Lung (tissue), 16 donors: Measurements from ENCODE around the gene RFPL3. TPM values are rescaled to one million over a fixed set of nuclear protein-coding genes. Genes with fewer than 3 reads are reported as not detected.
"Not testable (repeated sequence)": the region's sequence is repeated elsewhere in the genome, so short reads cannot be mapped to it uniquely, and the experiment has no call there.

Experiments used
- ATAC-seq: fragments of 200-7000 bp; cut with Tn5 transposase; one replicate; pipeline ENCODE4 v1.9.1; 2020; ENCODE audit warnings: moderate number of reproducible peaks; ENCODE audit not compliant: insufficient read depth, low FRiP score
- DNase-seq, 3 donors: peaks; one replicate each; pipeline ENCODE4 v3.0.0-alpha.2; 2013 to 2017
- H3K27ac ChIP-seq, 2 donors: one replicate each; pipeline ENCODE4 v1.5.1; 2013; ENCODE audit warnings: mild to moderate bottlenecking in 2 of 2, moderate library complexity in 2 of 2, control low read depth in 1 of 2, inconsistent platforms in 1 of 2, low read depth in 1 of 2, low read length in 1 of 2
- H3K27me3 ChIP-seq, 3 donors: one replicate each; pipeline ENCODE4 v1.5.1; 2013; ENCODE audit warnings: low read length in 2 of 3; ENCODE audit not compliant: control insufficient read depth in 3 of 3, insufficient read depth in 3 of 3
- H3K36me3 ChIP-seq, 4 donors: one replicate each; pipeline ENCODE4 v1.5.1; 2013; ENCODE audit warnings: low read length in 4 of 4, mild to moderate bottlenecking in 1 of 4, moderate library complexity in 1 of 4; ENCODE audit not compliant: control insufficient read depth in 4 of 4, insufficient read depth in 4 of 4
- H3K4me1 ChIP-seq, 5 donors: one replicate each; pipeline ENCODE4 v1.5.1; 2013; ENCODE audit warnings: low read length in 5 of 5, mild to moderate bottlenecking in 2 of 5, moderate library complexity in 1 of 5; ENCODE audit not compliant: control insufficient read depth in 5 of 5, insufficient read depth in 5 of 5
- H3K4me3 ChIP-seq: one replicate; pipeline ENCODE4 v1.5.1; 2013; ENCODE audit warnings: mild to moderate bottlenecking, control low read depth, moderate library complexity
- H3K9ac ChIP-seq, 2 donors: one replicate each; pipeline ENCODE4 v1.5.1; 2013; ENCODE audit warnings: low read length in 2 of 2, control low read depth in 1 of 2; ENCODE audit not compliant: insufficient read depth in 1 of 2
- H3K9me3 ChIP-seq, 4 donors: one replicate each; pipeline ENCODE4 v1.5.1; 2013; ENCODE audit warnings: low read length in 3 of 4, mild to moderate bottlenecking in 1 of 4, moderate library complexity in 1 of 4; ENCODE audit not compliant: control insufficient read depth in 4 of 4, insufficient read depth in 3 of 4
- CTCF ChIP-seq: IDR thresholded peaks from 2 replicates; pipeline ENCODE4 v1.5.1; 2012; ENCODE audit warnings: mild to moderate bottlenecking; ENCODE audit errors: control extremely low read depth, extremely low read depth
- WGBS, 2 donors: extraction: QIAGEN DNeasy Blood & Tissue Kit; methylation state at CpG; one replicate each; pipeline ENCODE4 v1.1.7; 2013; 5-methylcytosine and 5-hydroxymethylcytosine counted together
- long read RNA-seq, 5 donors: transcript quantifications; one replicate each; lab custom pipeline, GENCODE V29; 2026
- polyA plus RNA-seq, 2 donors: library from polyadenylated mRNA; stranded (reverse); fragments of 200-250 nt; gene quantifications; one replicate each; pipeline ENCODE4 v1.2.1, GENCODE V29; 2013
- total RNA-seq, 2 donors: library from RNA; depleted of rRNA in 1 of 2; stranded (reverse); fragments of >200 nt in 1 of 2; gene quantifications; one replicate each; pipeline ENCODE4 v1.2.1, GENCODE V29; 2014 to 2021
- donor health status: control.
- donor health status: control.
- donor health status: Bipolar disorder and iron deficiency.
- donor health status: healthy.
- donor health status: DM: yes; HTN: yes; CAD: no.

The RFPL3 gene
- total RNA-seq (not detected), polyA plus RNA-seq (not detected)
- long read RNA-seq, donor 1: 0 reads
- long read RNA-seq, donor 2: 0 reads
- long read RNA-seq, donor 3: 0 reads
- long read RNA-seq, donor 4: 0 reads
- long read RNA-seq, donor 5: 0 reads

- not testable (repeated sequence) for H3K27me3 ChIP-seq, H3K27ac ChIP-seq, H3K36me3 ChIP-seq, H3K4me1 ChIP-seq, DNase-seq, H3K9me3 ChIP-seq, ATAC-seq, H3K9ac ChIP-seq, H3K4me3 ChIP-seq
- WGBS, 2 donors: 84% methylated on average over 9 of the region's 9 CpGs
Observed at GRCh38 chr22:32357567-32357966, at the start of gene RFPL3. Gene RFPL3 (plus strand): TSS chr22:32357867. CDS start chr22:32358072, 205 bp downstream.

- no peak for ATAC-seq
- Histone ChIP-seq H3K27me3 (no peaks in the 10 kb centered on the region), H3K9me3 (peaks cover 0 to 1% (median 0%) of the 10 kb centered on the region in 4 donors), H3K4me1 (peaks cover 0 to 2% (median 0%) of the 10 kb centered on the region in 5 donors), H3K4me3 (no peak overlapping the region), H3K36me3 (no peaks in the 10 kb centered on the region), H3K9ac (no peak overlapping the region), H3K27ac (no peak overlapping the region)
- no peak for DNase-seq
- TF ChIP-seq CTCF: no peak
- 83 to 89% methylated on average over 7 of the region's 7 CpGs for WGBS, 2 donors
Observed at GRCh38 chr22:32308191-32308590, 49.5 kb upstream of the RFPL3 start.

- Histone ChIP-seq H3K9me3 (peaks cover 0 to 1% (median 0%) of the 10 kb centered on the region in 4 donors), H3K9ac (no peak overlapping the region), H3K27ac (no peak overlapping the region), H3K4me1 (peaks cover 0 to 4% (median 0%) of the 10 kb centered on the region in 5 donors), H3K36me3 (no peaks in the 10 kb centered on the region), H3K4me3 (no peak overlapping the region), H3K27me3 (no peaks in the 10 kb centered on the region)
- ATAC-seq (no peak), DNase-seq (no peak)
- no peak for TF ChIP-seq CTCF
- WGBS, 2 donors: 86 to 90% methylated on average over 6 of the region's 6 CpGs
Observed at GRCh38 chr22:32308934-32309333, 48.7 kb upstream of the RFPL3 start.

GRCh38 chr22:32309585-32310251 lies 47.9 kb upstream of the RFPL3 start:
- no peak overlapping the region for H3K27ac ChIP-seq
- no peak overlapping the region for H3K4me3 ChIP-seq
- 48 to 60% methylated on average over 9 of the region's 9 CpGs for WGBS, 2 donors
- no peak for TF ChIP-seq CTCF
- H3K9me3 ChIP-seq: peaks cover 0 to 1% (median 0%) of the 10 kb centered on the region in 4 donors
- ATAC-seq (no peak), DNase-seq (no peak)
- no peak overlapping the region for H3K9ac ChIP-seq
- no peaks in the 10 kb centered on the region for H3K27me3 ChIP-seq
- peaks cover 0 to 4% (median 0%) of the 10 kb centered on the region in 5 donors for H3K4me1 ChIP-seq
- no peaks in the 10 kb centered on the region for H3K36me3 ChIP-seq
